B cell (primary cell): ENCODE results near the gene FOXD1.

Experiments
- EZH2 ChIP-seq: IDR thresholded peaks from 2 replicates; pipeline ENCODE4 v1.6.1; 2012; ENCODE audit warnings: borderline replicate concordance, low read depth, mild to moderate bottlenecking, moderate library complexity, low read length; ENCODE audit not compliant: insufficient read depth, poor library complexity, severe bottlenecking
- TF ChIP-seq, protein P1 (sequence below): fragments of 200-600 bp; IDR thresholded peaks from one replicate; pipeline ENCODE4 v1.8.0; 2022; ENCODE audit warnings: antibody characterized with exemption, mild to moderate bottlenecking

DNA sequence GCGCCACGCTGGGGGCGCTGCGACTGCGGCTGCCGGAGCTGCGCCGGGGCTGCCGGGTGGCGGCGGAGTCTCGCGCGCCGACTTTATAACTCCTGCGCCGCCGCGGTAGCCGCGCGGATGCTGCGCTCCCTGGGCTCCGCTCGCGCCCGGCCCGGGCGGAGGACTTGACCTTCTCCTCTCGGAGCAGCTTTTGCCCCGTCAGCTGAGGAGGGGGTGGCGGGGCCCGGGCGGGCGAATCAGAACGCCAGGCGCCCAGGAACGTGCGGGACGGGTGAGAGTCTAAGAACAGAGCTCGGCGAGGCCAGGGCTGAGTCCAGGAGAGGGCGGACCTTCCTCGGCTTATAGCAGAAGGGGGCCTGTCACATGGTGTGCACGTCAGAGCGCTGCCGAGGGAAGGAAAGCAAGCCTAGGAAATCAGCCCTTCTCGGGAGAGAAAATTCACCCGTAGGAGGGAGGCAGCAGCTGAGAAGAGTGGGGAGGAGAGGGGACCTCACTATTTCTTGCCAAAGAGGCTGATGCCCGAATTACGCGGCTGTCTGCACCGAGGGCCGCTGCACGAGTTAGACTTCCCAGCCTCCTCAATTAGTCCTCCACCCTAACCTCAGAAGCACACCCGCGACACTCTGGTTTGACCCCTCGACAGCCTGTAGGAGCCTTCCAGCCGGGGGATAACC, at the start of gene FOXD1:
- TF ChIP-seq, protein P1, sequence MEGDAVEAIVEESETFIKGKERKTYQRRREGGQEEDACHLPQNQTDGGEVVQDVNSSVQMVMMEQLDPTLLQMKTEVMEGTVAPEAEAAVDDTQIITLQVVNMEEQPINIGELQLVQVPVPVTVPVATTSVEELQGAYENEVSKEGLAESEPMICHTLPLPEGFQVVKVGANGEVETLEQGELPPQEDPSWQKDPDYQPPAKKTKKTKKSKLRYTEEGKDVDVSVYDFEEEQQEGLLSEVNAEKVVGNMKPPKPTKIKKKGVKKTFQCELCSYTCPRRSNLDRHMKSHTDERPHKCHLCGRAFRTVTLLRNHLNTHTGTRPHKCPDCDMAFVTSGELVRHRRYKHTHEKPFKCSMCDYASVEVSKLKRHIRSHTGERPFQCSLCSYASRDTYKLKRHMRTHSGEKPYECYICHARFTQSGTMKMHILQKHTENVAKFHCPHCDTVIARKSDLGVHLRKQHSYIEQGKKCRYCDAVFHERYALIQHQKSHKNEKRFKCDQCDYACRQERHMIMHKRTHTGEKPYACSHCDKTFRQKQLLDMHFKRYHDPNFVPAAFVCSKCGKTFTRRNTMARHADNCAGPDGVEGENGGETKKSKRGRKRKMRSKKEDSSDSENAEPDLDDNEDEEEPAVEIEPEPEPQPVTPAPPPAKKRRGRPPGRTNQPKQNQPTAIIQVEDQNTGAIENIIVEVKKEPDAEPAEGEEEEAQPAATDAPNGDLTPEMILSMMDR, result no peak
- TF ChIP-seq EZH2, result no peak
